HepG2 (cell line): ENCODE data around the gene NPPB. TPM values are rescaled to one million over a fixed set of nuclear protein-coding genes. Genes with fewer than 3 reads are reported as not detected.

ENCODE experiments used
- ARID4A ChIP-seq: sonication (generic); formaldehyde crosslinking; IDR thresholded peaks from 2 replicates; pipeline ENCODE4 v1.5.0; 2020; ENCODE audit warnings: mild to moderate bottlenecking, missing genetic modification reagents, borderline replicate concordance
- ATF7-NPFF ChIP-seq: sonication (generic); formaldehyde crosslinking; IDR thresholded peaks from 2 replicates; pipeline ENCODE4 v1.8.1; 2023; ENCODE audit warnings: mild to moderate bottlenecking, low read depth, missing genetic modification reagents, moderate library complexity
- GABPB1 ChIP-seq: IDR thresholded peaks from 2 replicates; pipeline ENCODE4 v1.6.1; 2016; ENCODE audit warnings: mild to moderate bottlenecking, missing genetic modification reagents, moderate library complexity, missing compliant biosample characterization
- HES4 ChIP-seq: sonication (generic); formaldehyde crosslinking; IDR thresholded peaks from 2 replicates; pipeline ENCODE4 v1.9.0; 2021; ENCODE audit warnings: mild to moderate bottlenecking, missing genetic modification reagents, borderline replicate concordance
- MZF1 ChIP-seq: sonication (generic); formaldehyde crosslinking; IDR thresholded peaks from 2 replicates; pipeline ENCODE4 v1.8.1; 2023; ENCODE audit warnings: mild to moderate bottlenecking, missing genetic modification reagents, borderline replicate concordance
- NFE2L1 ChIP-seq: sonication (generic); formaldehyde crosslinking; IDR thresholded peaks from 2 replicates; pipeline ENCODE4 v1.4.0; 2020; ENCODE audit warnings: missing genetic modification reagents, mild to moderate bottlenecking, borderline replicate concordance
- SSRP1 ChIP-seq: IDR thresholded peaks from 2 replicates; pipeline ENCODE4 v1.6.1; 2016; ENCODE audit warnings: control low read depth
- TRIM24 ChIP-seq: sonication (generic); formaldehyde crosslinking; IDR thresholded peaks from 2 replicates; pipeline ENCODE4 v1.8.0; 2022; ENCODE audit warnings: mild to moderate bottlenecking, missing genetic modification reagents
- ZNF230 ChIP-seq: sonication (generic); formaldehyde crosslinking; IDR thresholded peaks from 2 replicates; pipeline ENCODE4 v1.4.0; 2020; ENCODE audit warnings: mild to moderate bottlenecking, missing genetic modification reagents
- ZNF34 ChIP-seq: sonication (generic); formaldehyde crosslinking; IDR thresholded peaks from 2 replicates; pipeline ENCODE4 v1.4.0; 2020; ENCODE audit warnings: mild to moderate bottlenecking, missing genetic modification reagents, borderline replicate concordance
- ZNF430 ChIP-seq: sonication (generic); formaldehyde crosslinking; IDR thresholded peaks from 2 replicates; pipeline ENCODE4 v1.9.0; 2021; ENCODE audit warnings: mild to moderate bottlenecking, missing genetic modification reagents
- ZNF543 ChIP-seq: sonication (generic); formaldehyde crosslinking; IDR thresholded peaks from 2 replicates; pipeline ENCODE4 v1.4.0; 2020; ENCODE audit warnings: mild to moderate bottlenecking, missing genetic modification reagents
- ZNF660 ChIP-seq: sonication (generic); formaldehyde crosslinking; IDR thresholded peaks from 2 replicates; pipeline ENCODE4 v1.5.1; 2020; ENCODE audit warnings: mild to moderate bottlenecking, low read depth, missing genetic modification reagents, borderline replicate concordance
- ZNF704 ChIP-seq: sonication (generic); formaldehyde crosslinking; IDR thresholded peaks from 2 replicates; pipeline ENCODE4 v1.8.1; 2023; ENCODE audit warnings: mild to moderate bottlenecking, inconsistent platforms, moderate library complexity, missing genetic modification reagents, borderline replicate concordance
- ZNF740 ChIP-seq: sonication (generic); formaldehyde crosslinking; IDR thresholded peaks from 2 replicates; pipeline ENCODE4 v1.4.0; 2020; ENCODE audit warnings: missing genetic modification reagents
- polyA plus RNA-seq, 8 experiments: library from polyadenylated mRNA; depleted of rRNA in 3 of 8; stranded (reverse) in 7 of 8; unstranded in 1 of 8; fragments of >200 nt; fragmentation: Illumina TruSeq in 4 of 8; extraction: Trizol in 4 of 8; gene quantifications; 2 replicates each; pipeline versions ENCODE4 v1.2.1 to v1.2.3, GENCODE V29; 2011 to 2016; ENCODE audit warnings: low read depth in 4 of 8, missing spikeins in 1 of 8, mixed read lengths in 1 of 8; ENCODE audit not compliant: insufficient read depth in 1 of 8
- total RNA-seq, 5 experiments: library from RNA; depleted of rRNA; stranded (reverse); fragments of >200 nt; fragmentation: Illumina TruSeq; extraction: Trizol; gene quantifications; 2 replicates each; pipeline ENCODE4 v1.2.3, GENCODE V29; 2016; ENCODE audit warnings: low read depth in 1 of 5
- TF ChIP-seq, protein P1 (sequence below): sonication (generic); formaldehyde crosslinking; IDR thresholded peaks from 2 replicates; pipeline ENCODE4 v1.5.0; 2020; ENCODE audit warnings: mild to moderate bottlenecking, missing genetic modification reagents
- TF ChIP-seq, protein P2 (sequence below): sonication (generic); formaldehyde crosslinking; IDR thresholded peaks from 2 replicates; pipeline ENCODE4 v1.5.0; 2020; ENCODE audit warnings: missing genetic modification reagents
- TF ChIP-seq, protein P3 (sequence below): sonication (generic); formaldehyde crosslinking; IDR thresholded peaks from 2 replicates; pipeline ENCODE4 v1.4.0; 2020; ENCODE audit warnings: missing genetic modification reagents, borderline replicate concordance

The NPPB gene
- total and polyA plus RNA-seq, 2 of the 13 experiments (the other 11 are each of a cell fraction or from before 2014, with no cell fraction given) = 1.9 TPM; not detected in 1

GRCh38 chr1:11898831-11899467 is 40.2 kb upstream of the NPPB start (continued):
- TF ChIP-seq ARID4A (CRISPR knock-in tag) = peak; percentile 41; the same call in 1 of the 2 replicates
- TF ChIP-seq TRIM24 (CRISPR knock-in tag) = no peak
- no peak for TF ChIP-seq NFE2L1 (CRISPR knock-in tag)
- TF ChIP-seq, protein P1, sequence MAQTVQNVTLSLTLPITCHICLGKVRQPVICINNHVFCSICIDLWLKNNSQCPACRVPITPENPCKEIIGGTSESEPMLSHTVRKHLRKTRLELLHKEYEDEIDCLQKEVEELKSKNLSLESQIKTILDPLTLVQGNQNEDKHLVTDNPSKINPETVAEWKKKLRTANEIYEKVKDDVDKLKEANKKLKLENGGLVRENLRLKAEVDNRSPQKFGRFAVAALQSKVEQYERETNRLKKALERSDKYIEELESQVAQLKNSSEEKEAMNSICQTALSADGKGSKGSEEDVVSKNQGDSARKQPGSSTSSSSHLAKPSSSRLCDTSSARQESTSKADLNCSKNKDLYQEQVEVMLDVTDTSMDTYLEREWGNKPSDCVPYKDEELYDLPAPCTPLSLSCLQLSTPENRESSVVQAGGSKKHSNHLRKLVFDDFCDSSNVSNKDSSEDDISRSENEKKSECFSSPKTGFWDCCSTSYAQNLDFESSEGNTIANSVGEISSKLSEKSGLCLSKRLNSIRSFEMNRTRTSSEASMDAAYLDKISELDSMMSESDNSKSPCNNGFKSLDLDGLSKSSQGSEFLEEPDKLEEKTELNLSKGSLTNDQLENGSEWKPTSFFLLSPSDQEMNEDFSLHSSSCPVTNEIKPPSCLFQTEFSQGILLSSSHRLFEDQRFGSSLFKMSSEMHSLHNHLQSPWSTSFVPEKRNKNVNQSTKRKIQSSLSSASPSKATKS (CRISPR knock-in tag) = no peak
- no peak for TF ChIP-seq ZNF230 (CRISPR knock-in tag)
- TF ChIP-seq GABPB1 (CRISPR knock-in tag) = peak; percentile 26; the same call in 1 of the 2 replicates
- TF ChIP-seq ZNF34 (CRISPR knock-in tag) = no peak
- TF ChIP-seq ZNF430 (CRISPR knock-in tag) = peak; percentile 46; the same call in 1 of the 2 replicates
- TF ChIP-seq ZNF704 (CRISPR knock-in tag) = no peak
- TF ChIP-seq, protein P2, sequence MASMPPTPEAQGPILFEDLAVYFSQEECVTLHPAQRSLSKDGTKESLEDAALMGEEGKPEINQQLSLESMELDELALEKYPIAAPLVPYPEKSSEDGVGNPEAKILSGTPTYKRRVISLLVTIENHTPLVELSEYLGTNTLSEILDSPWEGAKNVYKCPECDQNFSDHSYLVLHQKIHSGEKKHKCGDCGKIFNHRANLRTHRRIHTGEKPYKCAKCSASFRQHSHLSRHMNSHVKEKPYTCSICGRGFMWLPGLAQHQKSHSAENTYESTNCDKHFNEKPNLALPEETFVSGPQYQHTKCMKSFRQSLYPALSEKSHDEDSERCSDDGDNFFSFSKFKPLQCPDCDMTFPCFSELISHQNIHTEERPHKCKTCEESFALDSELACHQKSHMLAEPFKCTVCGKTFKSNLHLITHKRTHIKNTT (CRISPR knock-in tag) = no peak
- no peak for TF ChIP-seq ZNF740
- TF ChIP-seq ZNF543 (CRISPR knock-in tag) = no peak
- TF ChIP-seq MZF1 (CRISPR knock-in tag) = no peak
- no peak for TF ChIP-seq SSRP1 (CRISPR knock-in tag)
- 0 out of 2 replicates have a peak, but pooled peaks have one; percentile 46 for TF ChIP-seq HES4 (CRISPR knock-in tag)
- 0 out of 2 replicates have a peak, but pooled peaks have one; percentile 30 for TF ChIP-seq ATF7-NPFF
- TF ChIP-seq, protein P3, sequence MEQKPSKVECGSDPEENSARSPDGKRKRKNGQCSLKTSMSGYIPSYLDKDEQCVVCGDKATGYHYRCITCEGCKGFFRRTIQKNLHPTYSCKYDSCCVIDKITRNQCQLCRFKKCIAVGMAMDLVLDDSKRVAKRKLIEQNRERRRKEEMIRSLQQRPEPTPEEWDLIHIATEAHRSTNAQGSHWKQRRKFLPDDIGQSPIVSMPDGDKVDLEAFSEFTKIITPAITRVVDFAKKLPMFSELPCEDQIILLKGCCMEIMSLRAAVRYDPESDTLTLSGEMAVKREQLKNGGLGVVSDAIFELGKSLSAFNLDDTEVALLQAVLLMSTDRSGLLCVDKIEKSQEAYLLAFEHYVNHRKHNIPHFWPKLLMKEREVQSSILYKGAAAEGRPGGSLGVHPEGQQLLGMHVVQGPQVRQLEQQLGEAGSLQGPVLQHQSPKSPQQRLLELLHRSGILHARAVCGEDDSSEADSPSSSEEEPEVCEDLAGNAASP (CRISPR knock-in tag) = no peak
- TF ChIP-seq ZNF660 (CRISPR knock-in tag) = no peak
